Brain microvascular endothelial cell (primary cell): ENCODE data around the gene ZCCHC8.

Experiments
- DNase-seq: peaks from one replicate; pipeline ENCODE4 v3.0.0-alpha.2; 2020
- H3K27ac ChIP-seq: fragments of 250-450 bp; sonication (Bioruptor Pico); 2 replicates; pipeline ENCODE4 v1.5.1; 2020; ENCODE audit warnings: mild to moderate bottlenecking, moderate library complexity
- H3K27me3 ChIP-seq: fragments of 250-450 bp; sonication (Bioruptor Pico); replicated peaks from 2 replicates; pipeline ENCODE4 v1.5.1; 2020; ENCODE audit warnings: mild to moderate bottlenecking
- H3K36me3 ChIP-seq: fragments of 250-450 bp; sonication (Bioruptor Pico); replicated peaks from 2 replicates; pipeline ENCODE4 v1.5.1; 2020; ENCODE audit warnings: mild to moderate bottlenecking
- H3K4me3 ChIP-seq: 2 replicates; pipeline ENCODE4 v1.5.1; 2011; ENCODE audit warnings: low read depth, mild to moderate bottlenecking, control low read depth, low read length, moderate library complexity
- CTCF ChIP-seq: IDR thresholded peaks from 2 replicates; pipeline ENCODE4 v1.5.1; 2011; ENCODE audit warnings: low read depth, mild to moderate bottlenecking, moderate library complexity, low read length, control low read depth, inconsistent platforms; ENCODE audit errors: missing control alignments
- in situ Hi-C: cut with HindIII; loops from 2 replicates; pipeline ENCODE4 v1.10.0; 2017; ENCODE audit warnings: low sequenced_read_pairs, low pct_ligation_motif_present

Gene ZCCHC8

GRCh38 chr12:122460641-122461040 lies 40.1 kb downstream of the ZCCHC8 start:
- no peak for TF ChIP-seq CTCF
- no peak overlapping the region for H3K4me3 ChIP-seq
- no peaks in the 10 kb centered on the region for H3K27me3 ChIP-seq
- H3K27ac ChIP-seq = no peak overlapping the region
- H3K36me3 ChIP-seq = no peaks in the 10 kb centered on the region
- DNase-seq = no peak
- in situ Hi-C loops = no loop called here

- no peak for DNase-seq
- H3K4me3 ChIP-seq = no peak overlapping the region
- no peaks in the 10 kb centered on the region for H3K27me3 ChIP-seq
- no peak for TF ChIP-seq CTCF
- in situ Hi-C loops = no loop called here
- no peaks in the 10 kb centered on the region for H3K36me3 ChIP-seq
- H3K27ac ChIP-seq = no peak overlapping the region
Measured at GRCh38 chr12:122460061-122460460, 40.7 kb downstream of the ZCCHC8 start.

GRCh38 chr12:122459211-122459610 lies 41.5 kb downstream of the ZCCHC8 start:
- Histone ChIP-seq H3K27me3 (no peaks in the 10 kb centered on the region), H3K36me3 (no peaks in the 10 kb centered on the region), H3K4me3 (no peak overlapping the region), H3K27ac (no peak overlapping the region)
- no peak for DNase-seq
- in situ Hi-C loops = no loop called here
- no peak for TF ChIP-seq CTCF

GRCh38 chr12:122458105-122459035 lies 42.4 kb downstream of the ZCCHC8 start:
- H3K36me3 ChIP-seq = no peaks in the 10 kb centered on the region
- no peak overlapping the region for H3K4me3 ChIP-seq
- no peak for DNase-seq
- in situ Hi-C loops = no loop called here
- no peak for TF ChIP-seq CTCF
- no peak overlapping the region for H3K27ac ChIP-seq
- H3K27me3 ChIP-seq = no peaks in the 10 kb centered on the region

- Histone ChIP-seq H3K36me3 (no peaks in the 10 kb centered on the region), H3K4me3 (no peak overlapping the region), H3K27ac (no peak overlapping the region), H3K27me3 (no peaks in the 10 kb centered on the region)
- TF ChIP-seq CTCF = no peak
- in situ Hi-C loops = no loop called here
- no peak for DNase-seq
Measured at GRCh38 chr12:122457627-122458026, 43.1 kb downstream of the ZCCHC8 start.
